ENCODE results near the gene TMEM95. TPM values are rescaled to one million over a fixed set of nuclear protein-coding genes. Genes with fewer than 3 reads are reported as not detected.
"Not testable (repeated sequence)": the region's sequence is repeated elsewhere in the genome, so short reads cannot be mapped to it uniquely, and the experiment has no call there.

Gene TMEM95
- total and polyA plus RNA-seq, 2 experiments from 2014 or later: not detected

GRCh38 chr17:7367918-7368598 is 13.1 kb downstream of the TMEM95 start:
- H3K27ac ChIP-seq: no peak overlapping the region
- no peaks in the 10 kb centered on the region for H3K4me1 ChIP-seq (ENCODE audit: low read depth)
- H3K4me3 ChIP-seq: no peak overlapping the region
- TF ChIP-seq, protein P1, sequence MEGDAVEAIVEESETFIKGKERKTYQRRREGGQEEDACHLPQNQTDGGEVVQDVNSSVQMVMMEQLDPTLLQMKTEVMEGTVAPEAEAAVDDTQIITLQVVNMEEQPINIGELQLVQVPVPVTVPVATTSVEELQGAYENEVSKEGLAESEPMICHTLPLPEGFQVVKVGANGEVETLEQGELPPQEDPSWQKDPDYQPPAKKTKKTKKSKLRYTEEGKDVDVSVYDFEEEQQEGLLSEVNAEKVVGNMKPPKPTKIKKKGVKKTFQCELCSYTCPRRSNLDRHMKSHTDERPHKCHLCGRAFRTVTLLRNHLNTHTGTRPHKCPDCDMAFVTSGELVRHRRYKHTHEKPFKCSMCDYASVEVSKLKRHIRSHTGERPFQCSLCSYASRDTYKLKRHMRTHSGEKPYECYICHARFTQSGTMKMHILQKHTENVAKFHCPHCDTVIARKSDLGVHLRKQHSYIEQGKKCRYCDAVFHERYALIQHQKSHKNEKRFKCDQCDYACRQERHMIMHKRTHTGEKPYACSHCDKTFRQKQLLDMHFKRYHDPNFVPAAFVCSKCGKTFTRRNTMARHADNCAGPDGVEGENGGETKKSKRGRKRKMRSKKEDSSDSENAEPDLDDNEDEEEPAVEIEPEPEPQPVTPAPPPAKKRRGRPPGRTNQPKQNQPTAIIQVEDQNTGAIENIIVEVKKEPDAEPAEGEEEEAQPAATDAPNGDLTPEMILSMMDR (IDR thresholded peaks at IDR 0.05; ENCODE audit: low read depth, low read length): no peak
- no peaks in the 10 kb centered on the region for H3K36me3 ChIP-seq
- H3K9me3 ChIP-seq (ENCODE audit: low read depth): no peaks in the 10 kb centered on the region
- DNase-seq (ENCODE audit: low read depth in 1 of 2, low spot score in 1 of 2): no peak
- no peaks in the 10 kb centered on the region for H3K27me3 ChIP-seq

GRCh38 chr17:7368599-7368994 is 13.6 kb downstream of the TMEM95 start:
- not testable (repeated sequence) for H3K36me3 ChIP-seq; DNase-seq (ENCODE audit: low read depth in 1 of 2, low spot score in 1 of 2); H3K4me1 ChIP-seq (ENCODE audit: low read depth); H3K27ac ChIP-seq; H3K27me3 ChIP-seq; H3K4me3 ChIP-seq; H3K9me3 ChIP-seq (ENCODE audit: low read depth)

GRCh38 chr17:7369825-7370224 is 14.9 kb downstream of the TMEM95 start:
- Histone ChIP-seq H3K27me3 (no peaks in the 10 kb centered on the region), H3K4me3 (no peak overlapping the region), H3K9me3 (ENCODE audit: low read depth) (no peaks in the 10 kb centered on the region), H3K4me1 (ENCODE audit: low read depth) (no peaks in the 10 kb centered on the region), H3K27ac (no peak overlapping the region), H3K36me3 (no peaks in the 10 kb centered on the region)
- TF ChIP-seq, protein P1 (IDR thresholded peaks at IDR 0.05; ENCODE audit: low read depth, low read length): no peak
- no peak for DNase-seq (ENCODE audit: low read depth in 1 of 2, low spot score in 1 of 2)

GRCh38 chr17:7370853-7371252 is 15.9 kb downstream of the TMEM95 start:
- TF ChIP-seq, protein P1 (IDR thresholded peaks at IDR 0.05; ENCODE audit: low read depth, low read length): no peak
- Histone ChIP-seq H3K27me3 (no peaks in the 10 kb centered on the region), H3K4me3 (no peak overlapping the region), H3K27ac (no peak overlapping the region), H3K4me1 (ENCODE audit: low read depth) (no peaks in the 10 kb centered on the region), H3K9me3 (ENCODE audit: low read depth) (no peaks in the 10 kb centered on the region), H3K36me3 (no peaks in the 10 kb centered on the region)
- no peak for DNase-seq (ENCODE audit: low read depth in 1 of 2, low spot score in 1 of 2)

- Histone ChIP-seq H3K36me3 (no peaks in the 10 kb centered on the region), H3K4me1 (ENCODE audit: low read depth) (no peaks in the 10 kb centered on the region), H3K27me3 (no peaks in the 10 kb centered on the region), H3K9me3 (ENCODE audit: low read depth) (no peaks in the 10 kb centered on the region), H3K4me3 (no peak overlapping the region), H3K27ac (no peak overlapping the region)
- TF ChIP-seq, protein P1 (IDR thresholded peaks at IDR 0.05; ENCODE audit: low read depth, low read length): no peak
- DNase-seq (ENCODE audit: low read depth in 1 of 2, low spot score in 1 of 2): no peak
Measured at GRCh38 chr17:7374353-7374752, 19.4 kb downstream of the TMEM95 start.

GRCh38 chr17:7379134-7379533 is 24.2 kb downstream of the TMEM95 start:
- peaks cover 41% of the 10 kb centered on the region for H3K27me3 ChIP-seq
- no peaks in the 10 kb centered on the region for H3K36me3 ChIP-seq
- H3K9me3 ChIP-seq (ENCODE audit: low read depth): no peaks in the 10 kb centered on the region
- DNase-seq (ENCODE audit: low read depth in 1 of 2, low spot score in 1 of 2): no peak
- TF ChIP-seq, protein P1 (IDR thresholded peaks at IDR 0.05; ENCODE audit: low read depth, low read length): no peak
- no peak overlapping the region for H3K4me3 ChIP-seq
- H3K4me1 ChIP-seq (ENCODE audit: low read depth): no peaks in the 10 kb centered on the region
- no peak overlapping the region for H3K27ac ChIP-seq

All from cardiac muscle cell (in vitro differentiated cells and primary cell).